Glomerular visceral epithelial cell (primary cell): Measurements from ENCODE around the gene TBX4.
A peak's percentile ranks its signal among the peaks of the same experiment; 100 is the strongest.
"Not testable (repeated sequence)": the region's sequence is repeated elsewhere in the genome, so short reads cannot be mapped to it uniquely, and the experiment has no call there.

Source experiments
- DNase-seq: peaks from one replicate; pipeline ENCODE4 v3.0.0-alpha.2; 2016; ENCODE audit errors: extremely low spot score

TBX4 gene

GRCh38 chr17:61498042-61498994 is 46.1 kb downstream of the TBX4 start:
- no peak for DNase-seq

GRCh38 chr17:61499632-61500031 is 47.4 kb downstream of the TBX4 start:
- DNase-seq: no peak

- DNase-seq: no peak
Observed at GRCh38 chr17:61500287-61500686, 48.1 kb downstream of the TBX4 start.

- DNase-seq: no peak
Observed at GRCh38 chr17:61502292-61502691, 50.1 kb downstream of the TBX4 start.

GRCh38 chr17:61503961-61504360 is 51.7 kb downstream of the TBX4 start:
- no peak for DNase-seq

GRCh38 chr17:61504697-61505096 is 52.5 kb downstream of the TBX4 start:
- DNase-seq: peak; percentile 69

GRCh38 chr17:61505846-61506627 is 53.8 kb downstream of the TBX4 start:
- no peak for DNase-seq

- no peak for DNase-seq
Observed at GRCh38 chr17:61507383-61508066, 55.3 kb downstream of the TBX4 start.

- DNase-seq: no peak
Observed at GRCh38 chr17:61508912-61509311, 56.7 kb downstream of the TBX4 start.

GRCh38 chr17:61509454-61509853 is 57.2 kb downstream of the TBX4 start:
- not testable (repeated sequence) for DNase-seq

- no peak for DNase-seq
Observed at GRCh38 chr17:61510237-61510636, 58.0 kb downstream of the TBX4 start.

GRCh38 chr17:61510991-61511390 is 58.8 kb downstream of the TBX4 start:
- DNase-seq: no peak

GRCh38 chr17:61511480-61512182 is 59.4 kb downstream of the TBX4 start:
- no peak for DNase-seq

- no peak for DNase-seq
Observed at GRCh38 chr17:61514491-61514890, 62.3 kb downstream of the TBX4 start.

- no peak for DNase-seq
Observed at GRCh38 chr17:61517265-61517664, 65.0 kb downstream of the TBX4 start.

GRCh38 chr17:61517843-61518606 is 65.8 kb downstream of the TBX4 start:
- DNase-seq: no peak

- no peak for DNase-seq
Observed at GRCh38 chr17:61519139-61519538, 66.9 kb downstream of the TBX4 start.

GRCh38 chr17:61519754-61520440 is 67.7 kb downstream of the TBX4 start:
- DNase-seq: no peak

GRCh38 chr17:61520897-61521296 is 68.7 kb downstream of the TBX4 start:
- no peak for DNase-seq

GRCh38 chr17:61522088-61522487 is 69.9 kb downstream of the TBX4 start:
- DNase-seq: no peak
